ENCODE measurements around the gene CHST10.

CHST10 gene

DNA sequence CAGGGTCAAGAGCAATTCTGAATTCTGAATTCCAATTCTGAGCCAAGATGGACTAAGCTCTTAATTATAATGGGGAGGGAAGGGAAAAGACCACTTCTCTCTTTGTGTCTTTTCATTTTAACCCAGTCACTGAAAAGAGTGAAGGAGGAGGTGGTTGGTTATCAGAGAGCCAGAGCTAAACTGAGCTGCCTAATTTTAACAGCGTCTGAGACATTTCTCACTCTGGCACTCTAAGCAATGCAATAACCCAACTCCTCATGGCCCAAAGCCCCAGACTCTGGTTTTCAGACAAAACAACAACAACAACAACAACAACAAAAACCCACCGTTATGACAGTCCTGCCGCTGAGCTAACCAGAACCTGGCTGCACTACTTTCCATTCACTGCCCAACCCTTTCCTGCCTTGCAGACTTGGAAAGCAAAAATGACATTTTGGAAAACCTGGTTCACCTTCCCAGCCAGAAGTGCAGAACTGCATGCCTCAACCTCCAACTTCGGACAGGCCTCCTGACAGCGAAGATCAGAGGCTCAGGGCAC, 1.0 kb downstream of the CHST10 start:
- no peak for DNase-seq (ENCODE audit: low read depth in 2 of 2)

GRCh38 chr2:100413571-100413970, 3.9 kb downstream of the CHST10 start:
- DNase-seq (ENCODE audit: low read depth in 2 of 2), result no peak

DNA sequence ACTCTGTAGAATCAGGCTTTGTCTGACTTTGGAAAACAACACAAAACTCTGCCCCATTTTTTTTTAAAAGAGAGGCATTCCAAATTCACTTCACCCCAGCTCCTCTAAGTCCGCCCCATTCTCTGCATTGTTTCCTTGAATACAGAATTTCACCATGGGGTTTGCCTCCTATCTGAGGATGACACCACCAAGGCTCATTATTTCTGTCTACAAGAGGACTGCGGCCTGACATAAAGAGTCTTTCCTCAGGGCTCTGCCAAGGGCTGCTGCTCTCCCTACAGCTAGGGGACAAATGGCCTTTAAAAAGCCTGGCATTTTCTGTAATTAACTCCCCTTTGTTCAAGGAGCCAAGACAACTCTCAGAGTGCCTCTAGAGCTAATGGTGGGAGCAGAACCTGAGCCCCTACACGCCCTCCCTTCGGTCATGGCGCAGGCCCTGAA, 4.6 kb downstream of the CHST10 start:
- no peak for DNase-seq (ENCODE audit: low read depth in 2 of 2)

DNA sequence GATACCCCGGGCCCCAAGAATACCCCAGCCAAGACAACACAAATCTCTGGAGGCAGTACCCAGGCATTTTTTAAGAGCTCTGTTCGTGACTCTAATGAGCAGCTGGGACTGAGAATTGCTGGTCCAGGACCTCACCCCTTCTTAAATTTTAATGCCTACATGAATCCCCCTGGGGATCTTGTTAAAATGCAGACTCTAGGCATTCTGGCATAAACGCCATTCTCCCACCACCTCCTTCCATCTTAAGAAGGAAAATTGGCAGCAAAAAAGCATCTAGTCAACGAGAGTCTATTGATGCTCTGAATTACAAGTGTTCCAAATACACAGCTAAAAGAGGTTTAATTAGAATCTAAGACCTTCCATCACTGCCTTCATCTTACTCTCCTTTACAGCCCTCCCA, 5.0 kb downstream of the CHST10 start:
- no peak for DNase-seq (ENCODE audit: low read depth in 2 of 2)

- no peak for DNase-seq (ENCODE audit: low read depth in 2 of 2)
These were observed 5.6 kb downstream of the CHST10 start for GRCh38 chr2:100411841-100412292.

GRCh38 chr2:100409975-100410647, 7.4 kb downstream of the CHST10 start:
- DNase-seq (ENCODE audit: low read depth in 2 of 2), result no peak

DNA sequence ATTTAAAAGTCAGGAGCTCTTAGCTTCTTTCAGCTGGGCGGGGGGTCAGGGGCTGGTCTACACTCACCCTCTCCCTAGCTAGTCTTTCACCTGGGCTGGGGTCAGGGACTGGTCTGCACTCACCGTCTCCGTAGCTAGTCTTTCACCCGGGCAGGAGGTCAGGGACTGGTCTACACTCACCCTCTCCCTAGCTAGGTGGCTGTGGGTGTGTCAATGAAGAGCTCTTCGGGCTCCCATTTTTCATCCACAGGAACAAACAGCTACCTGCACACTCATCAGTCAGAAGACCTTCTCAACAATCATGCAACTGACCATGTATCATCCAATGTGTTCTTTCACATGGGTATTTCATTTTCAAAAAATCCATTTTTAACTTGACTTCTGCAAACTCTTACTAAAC, 8.0 kb downstream of the CHST10 start:
- no peak for DNase-seq (ENCODE audit: low read depth in 2 of 2)

GRCh38 chr2:100408941-100409340, 8.5 kb downstream of the CHST10 start:
- DNase-seq (ENCODE audit: low read depth in 2 of 2), result no peak

DNA sequence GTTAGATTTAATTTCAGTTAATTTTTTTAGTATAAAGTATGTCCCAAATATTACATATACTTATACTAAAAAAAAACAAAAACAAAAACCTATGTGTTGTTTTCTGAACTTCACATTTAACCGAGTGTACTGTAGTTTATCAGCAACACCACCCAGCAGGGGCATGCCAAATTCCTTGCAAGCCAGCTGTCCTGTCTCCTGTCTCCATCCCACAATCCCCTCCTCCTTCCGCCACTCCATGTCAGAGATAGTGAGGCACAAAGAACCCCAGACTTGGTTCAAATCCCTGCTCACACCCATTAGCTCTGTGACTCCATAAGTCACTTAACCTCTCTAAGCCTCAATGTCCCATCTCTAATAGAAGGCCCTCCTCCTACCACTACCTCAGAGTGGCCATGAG, 9.4 kb downstream of the CHST10 start:
- DNase-seq (ENCODE audit: low read depth in 2 of 2), result no peak

DNA sequence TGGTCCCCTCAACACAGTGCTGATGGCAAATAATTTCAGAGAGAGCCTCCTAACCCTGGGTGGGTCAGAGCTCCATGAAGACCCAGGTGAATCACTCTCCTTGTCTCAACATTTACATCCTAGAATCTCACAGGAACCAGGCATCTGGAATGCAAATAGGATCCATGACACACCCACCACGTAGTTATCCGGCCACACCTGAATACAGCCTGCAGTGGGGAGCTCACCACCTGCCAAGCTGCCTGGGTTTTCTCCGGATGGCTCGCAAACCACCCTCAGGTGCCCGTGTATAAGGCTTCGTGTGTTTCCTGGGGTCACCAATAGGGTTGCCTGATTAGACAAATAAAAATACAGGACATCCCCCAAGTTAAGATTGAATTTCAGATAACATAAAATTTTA, 9.9 kb downstream of the CHST10 start:
- no peak for DNase-seq (ENCODE audit: low read depth in 2 of 2)

DNA sequence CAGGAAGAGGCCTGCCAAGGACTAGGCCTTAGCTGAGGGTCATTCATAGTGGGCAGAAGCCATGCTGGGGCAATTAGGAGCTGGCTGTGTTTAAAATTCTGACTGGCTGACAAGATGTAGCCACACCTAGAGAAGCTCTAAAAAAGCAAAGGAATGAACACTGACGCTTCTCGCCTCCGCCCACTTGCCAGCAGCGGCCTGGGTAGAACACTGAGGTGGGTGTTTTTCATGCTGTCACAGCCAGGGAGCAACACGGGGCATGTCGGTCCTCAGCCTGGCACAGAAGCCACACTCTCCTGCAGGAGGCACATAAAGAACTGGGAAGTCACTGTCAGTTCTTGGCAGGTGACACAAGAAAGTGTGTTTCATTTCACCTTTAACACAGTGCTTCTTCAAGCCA, 10.4 kb downstream of the CHST10 start:
- no peak for DNase-seq (ENCODE audit: low read depth in 2 of 2)

GRCh38 chr2:100406120-100406508, 11.4 kb downstream of the CHST10 start:
- DNase-seq (ENCODE audit: low read depth in 2 of 2), result no peak

GRCh38 chr2:100405403-100406119, 11.9 kb downstream of the CHST10 start:
- no peak for DNase-seq (ENCODE audit: low read depth in 2 of 2)

DNA sequence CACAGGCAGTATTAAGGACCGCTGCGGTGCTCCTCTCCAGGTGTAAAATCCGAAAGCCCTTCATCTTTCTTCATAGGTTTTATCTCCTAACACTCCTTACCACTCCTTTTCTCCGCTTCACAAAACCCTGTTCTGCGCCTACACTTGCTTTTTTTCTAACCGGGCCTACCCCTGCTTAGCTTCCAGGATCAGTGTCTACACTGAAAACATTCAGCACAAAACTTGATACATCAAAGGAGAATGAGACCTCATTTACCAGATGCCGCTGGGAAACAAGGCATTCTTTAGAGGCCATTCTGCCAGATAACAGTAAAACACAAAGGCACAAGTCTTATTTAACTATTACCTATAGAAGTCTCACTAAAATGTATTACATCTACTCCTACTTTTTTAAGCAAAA, 13.1 kb downstream of the CHST10 start:
- DNase-seq (ENCODE audit: low read depth in 2 of 2), result no peak

- DNase-seq (ENCODE audit: low read depth in 2 of 2), result no peak
These were observed 13.7 kb downstream of the CHST10 start for GRCh38 chr2:100403722-100404121.

DNA sequence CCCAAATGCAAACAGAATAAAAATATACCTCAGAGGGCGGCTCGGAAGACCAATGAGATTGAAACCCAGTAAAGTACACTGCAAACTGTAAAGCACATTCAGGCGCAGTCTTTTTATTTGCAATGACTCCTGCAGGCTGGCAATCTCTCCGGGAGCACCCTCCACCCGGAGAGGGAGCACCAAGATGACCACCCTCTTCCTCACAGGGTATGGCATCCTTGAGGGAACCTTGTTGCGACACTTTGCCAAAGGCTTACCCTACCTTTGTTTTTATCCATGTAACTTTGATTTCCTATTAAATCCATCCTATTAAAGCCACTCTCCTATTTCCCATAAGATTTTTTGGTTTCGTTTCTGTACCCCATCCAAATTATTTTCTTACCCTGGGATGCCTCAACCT, 16.2 kb downstream of the CHST10 start:
- DNase-seq (ENCODE audit: low read depth in 2 of 2), result no peak

- DNase-seq (ENCODE audit: low read depth in 2 of 2), result no peak
These were observed 17.8 kb downstream of the CHST10 start for GRCh38 chr2:100399714-100400113.

DNA sequence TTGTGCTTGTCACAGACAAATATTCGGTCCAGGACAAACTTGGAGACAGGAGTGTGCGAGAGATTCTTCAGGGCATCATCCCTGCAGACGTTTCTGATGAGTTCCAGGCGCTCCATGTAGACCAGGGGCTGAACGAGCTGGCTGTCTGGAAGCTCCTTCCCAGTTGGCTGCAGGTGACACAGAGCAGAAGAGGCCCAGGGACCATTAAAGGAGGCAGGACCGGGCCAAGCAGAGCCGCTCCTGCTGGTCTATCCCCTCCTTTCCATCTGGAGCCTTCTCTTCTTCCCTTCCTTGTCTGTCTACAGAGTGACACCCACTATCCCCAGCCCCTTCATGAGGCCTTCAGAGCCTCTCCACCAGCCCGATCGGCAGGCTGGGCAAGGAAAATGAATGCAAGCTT, 19.5 kb downstream of the CHST10 start:
- no peak for DNase-seq (ENCODE audit: low read depth in 2 of 2)

DNA sequence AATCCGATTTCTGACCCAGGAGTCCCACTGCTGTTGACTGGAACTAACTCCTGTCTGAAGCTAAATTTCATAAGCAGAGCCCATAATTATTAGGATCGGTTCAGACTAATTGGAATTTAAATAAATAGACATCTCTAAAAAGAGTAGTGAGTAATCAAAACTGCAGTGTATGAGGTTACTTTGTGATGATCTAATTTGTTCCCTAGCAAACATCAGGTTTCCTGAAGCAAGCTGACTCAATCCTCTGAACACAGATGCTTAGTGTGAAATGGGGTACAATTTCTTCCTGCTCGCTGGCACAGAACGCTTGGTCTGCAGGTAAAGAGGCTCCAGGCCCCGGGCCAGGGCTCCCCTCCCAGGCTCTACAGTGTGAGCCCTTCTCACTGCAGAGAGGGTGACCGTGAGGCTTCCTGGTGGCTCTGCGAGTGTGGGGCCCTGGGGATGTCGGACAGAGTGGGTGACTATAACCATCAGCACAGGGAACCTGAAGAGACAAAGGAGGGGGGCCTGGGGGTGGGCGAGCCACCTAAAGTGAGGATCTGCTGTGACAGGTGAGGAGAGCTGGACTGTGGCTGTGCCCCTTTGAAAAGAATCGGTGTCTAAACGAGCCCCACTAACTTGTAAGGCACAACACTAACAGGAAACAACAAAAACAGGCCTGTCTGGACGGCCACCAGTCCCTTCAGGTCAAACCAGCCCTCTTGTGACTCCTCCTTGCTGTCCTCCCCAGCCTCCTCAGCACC, 20.2 kb downstream of the CHST10 start:
- no peak for DNase-seq (ENCODE audit: low read depth in 2 of 2)

- DNase-seq (ENCODE audit: low read depth in 2 of 2), result no peak
These were observed 21.0 kb downstream of the CHST10 start for GRCh38 chr2:100396483-100396882.

DNA sequence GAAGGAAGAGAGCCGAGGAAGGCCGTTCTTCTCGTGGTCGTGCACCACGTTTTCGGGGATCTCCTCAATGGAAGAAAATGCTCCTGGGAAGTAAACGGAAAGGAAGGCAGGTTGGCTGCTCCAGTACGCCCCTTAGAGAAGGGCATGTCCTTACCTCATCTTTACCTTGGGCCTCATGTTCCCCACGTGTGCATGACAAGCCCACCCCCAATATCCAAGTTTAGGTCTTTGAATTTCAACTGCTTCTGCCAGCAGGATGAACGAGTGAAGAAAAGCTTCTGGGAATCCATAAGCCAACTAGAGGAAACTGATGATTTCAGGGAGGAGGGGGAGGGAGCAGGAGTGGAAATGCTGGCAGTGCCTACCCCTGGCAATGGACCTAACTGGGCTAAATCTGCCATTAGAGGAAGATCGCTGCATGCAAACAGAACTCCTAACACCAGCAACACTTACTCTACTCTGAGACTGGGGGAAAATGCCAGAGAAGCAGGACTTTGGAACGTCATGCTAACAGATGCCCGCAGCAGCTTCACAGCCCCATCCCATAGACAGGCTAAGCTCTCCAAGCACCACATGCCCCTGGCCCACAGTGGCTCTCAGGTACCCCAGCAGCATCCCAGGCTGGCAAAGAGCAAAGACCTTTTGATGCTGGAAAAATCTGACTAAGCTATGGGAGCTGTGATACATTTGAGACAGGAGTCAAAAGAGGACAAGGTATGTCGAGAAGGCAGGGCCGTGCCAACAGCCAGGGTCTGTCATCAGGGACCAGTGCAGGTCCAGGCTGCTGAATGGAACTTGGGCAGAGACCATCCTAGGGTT, 21.7 kb downstream of the CHST10 start:
- DNase-seq (ENCODE audit: low read depth in 2 of 2), result no peak

Measured in stimulated activated CD8-positive, alpha-beta memory T cell treated with anti-CD3 and anti-CD28 coated beads, Interleukin-15, amount 100 ng/mL, for 4 hours (primary cell).